Hematopoietic multipotent progenitor cell treated with erythropoietin and hydrocortisone succinate and interleukin-3 and kit ligand, for 17 days (in vitro differentiated cells): Measurements from ENCODE around the gene NOC2L.
"Not testable (repeated sequence)": the region's sequence is repeated elsewhere in the genome, so short reads cannot be mapped to it uniquely, and the experiment has no call there.

Experiments used
- DNase-seq: peaks from one replicate; pipeline ENCODE4 v3.0.0-alpha.2; 2015; ENCODE audit warnings: low spot score

Gene NOC2L

DNA sequence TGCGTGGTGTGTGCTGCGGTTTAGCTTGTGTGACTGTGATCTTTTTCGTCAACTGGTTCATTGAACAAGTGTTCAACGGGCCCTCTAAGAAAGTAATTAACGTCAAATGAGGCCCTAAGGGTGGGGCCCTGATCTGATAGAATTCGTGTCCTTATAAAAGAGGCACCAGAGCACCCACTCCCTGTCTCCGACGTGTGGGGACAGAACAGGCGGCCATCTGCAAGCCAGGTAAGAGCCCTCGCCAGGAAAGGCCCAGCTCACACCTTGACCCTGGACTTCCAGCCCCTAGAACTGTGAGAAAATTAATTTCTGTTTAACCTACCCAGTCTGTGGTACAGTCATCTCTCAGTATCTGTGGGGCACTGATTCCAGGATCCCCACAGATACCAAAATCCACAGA, 55.8 kb downstream of the NOC2L start:
- no peak for DNase-seq

DNA sequence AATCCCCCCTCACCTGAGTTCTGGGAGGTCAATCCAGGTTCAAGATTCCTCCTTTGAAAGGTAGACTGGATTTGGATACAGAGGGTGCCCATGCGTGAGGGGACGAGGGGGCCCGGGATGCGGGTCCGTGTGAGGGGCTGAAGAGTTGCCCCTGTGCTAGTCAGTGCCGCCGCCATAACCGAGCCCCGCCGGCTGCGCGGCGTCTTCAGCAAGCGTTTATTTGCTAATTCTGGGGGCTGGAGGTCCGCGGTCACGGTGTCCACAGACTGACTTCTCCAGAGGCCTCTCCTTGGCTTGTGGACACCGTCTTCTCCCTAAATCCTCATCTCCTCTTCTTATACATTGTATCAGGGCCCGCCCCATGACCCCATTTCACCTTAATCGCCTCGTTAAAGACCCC, 56.3 kb downstream of the NOC2L start:
- no peak for DNase-seq

DNA sequence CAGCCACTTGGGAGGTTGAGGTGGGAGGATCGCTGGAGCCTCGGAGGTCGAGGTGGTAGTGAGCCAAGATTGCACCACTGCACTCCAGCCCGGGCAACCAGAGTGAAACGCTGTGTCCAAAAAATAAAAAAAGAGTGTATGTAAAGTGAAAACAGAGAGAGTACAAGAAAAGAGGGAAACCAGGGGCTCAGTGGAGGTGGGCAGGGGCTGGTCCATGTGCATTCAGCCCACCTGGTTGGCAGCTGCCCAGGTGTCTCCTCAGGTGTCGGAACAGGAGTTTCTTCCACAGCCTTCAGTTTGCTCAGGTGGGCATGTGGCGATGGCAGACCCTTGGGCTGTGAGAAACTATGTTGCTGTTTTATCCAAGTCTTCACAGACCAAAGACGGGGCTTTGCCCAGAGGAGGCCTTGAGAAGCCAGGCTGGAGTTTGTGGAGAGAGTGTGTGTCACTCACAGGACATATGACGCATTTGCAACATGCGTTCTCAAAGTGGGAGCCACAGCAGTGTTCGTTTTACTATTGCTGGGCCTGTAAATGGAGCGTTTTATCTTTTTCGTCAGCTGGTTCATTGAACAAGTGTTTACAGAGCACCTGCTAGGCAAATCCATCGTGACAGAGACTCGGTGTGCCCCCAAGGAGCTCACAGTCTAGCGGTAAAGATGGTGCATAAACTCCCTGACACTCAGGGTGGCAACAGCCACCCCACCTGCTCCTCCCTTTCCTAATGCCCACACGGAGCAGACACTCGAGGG, 57.8 kb downstream of the NOC2L start:
- no peak for DNase-seq

DNA sequence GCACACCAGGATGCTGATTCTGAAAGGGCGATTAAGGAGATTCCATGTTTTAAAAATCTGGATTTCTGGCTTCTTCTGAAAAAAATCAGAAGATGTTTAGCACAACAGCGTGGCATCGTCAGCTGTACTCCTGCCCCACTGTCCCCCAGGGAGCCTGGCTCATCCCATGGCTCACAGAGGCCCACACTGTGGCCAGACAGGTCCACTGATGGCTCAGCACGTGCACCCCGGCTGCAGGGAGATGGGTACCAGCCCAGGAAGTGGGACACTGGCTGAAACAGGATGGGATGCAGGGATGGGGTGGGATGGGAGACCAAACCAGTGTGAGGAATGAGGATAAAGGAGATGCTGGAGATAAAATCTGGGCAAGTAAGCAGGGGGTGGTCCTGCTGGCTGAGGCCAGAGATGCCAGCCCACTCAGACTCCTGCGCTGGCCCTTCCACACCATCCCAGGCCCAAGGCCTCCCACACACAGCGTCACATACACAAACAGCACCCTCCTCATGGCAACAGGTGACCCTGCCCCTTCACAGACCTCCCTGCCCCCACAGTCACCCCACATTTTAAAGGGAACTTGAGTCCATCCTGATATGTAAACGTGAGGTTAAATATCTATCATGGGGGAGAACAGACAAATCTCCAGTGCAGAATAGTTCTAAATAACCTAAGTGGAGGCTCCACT, 59.3 kb downstream of the NOC2L start:
- no peak for DNase-seq

DNA sequence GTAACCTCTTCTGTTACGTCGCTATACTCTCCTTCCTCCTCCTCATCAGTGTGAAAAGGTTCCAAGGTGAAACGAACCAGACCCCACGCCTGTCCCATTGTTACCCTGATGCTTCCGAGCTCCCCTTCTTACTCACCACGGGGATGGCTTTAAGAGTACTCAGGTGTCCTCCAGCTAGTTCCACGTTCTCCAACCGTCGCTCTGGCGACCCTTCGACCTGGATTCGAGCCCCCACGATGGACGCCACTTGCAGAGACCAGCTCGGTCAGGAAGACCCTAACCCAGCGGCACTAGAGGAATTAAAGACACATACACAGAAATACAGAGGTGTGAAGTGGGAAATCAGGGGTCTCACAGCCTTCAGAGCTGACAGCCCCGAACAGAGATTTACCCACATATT, 61.1 kb downstream of the NOC2L start:
- not testable (repeated sequence) for DNase-seq

DNA sequence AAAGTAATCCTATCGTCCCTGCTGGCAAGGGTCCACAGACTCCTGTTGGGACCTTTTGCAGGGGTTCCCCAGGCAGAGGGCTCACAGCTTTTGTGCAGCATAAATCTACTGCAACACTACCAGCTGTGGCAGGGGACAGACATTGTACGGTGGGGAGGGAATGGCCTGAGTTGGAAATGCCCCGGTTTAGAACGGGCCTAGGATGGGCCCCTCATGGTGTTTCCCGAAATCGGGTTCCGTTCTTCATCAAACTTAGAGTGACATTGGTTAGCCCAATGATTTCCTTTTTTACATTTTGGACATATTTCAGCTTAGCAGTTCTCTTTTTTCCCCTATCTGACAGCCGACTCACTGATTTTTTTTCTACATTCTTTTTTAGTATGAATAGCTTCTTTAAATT, 61.8 kb downstream of the NOC2L start:
- DNase-seq: no peak
